ENCODE results near the gene EZH1.

- TF ChIP-seq MAX (IDR thresholded peaks at IDR 0.05), result no peak
- TF ChIP-seq ZBTB7A (IDR thresholded peaks at IDR 0.05; ENCODE audit: low read depth), result no peak
- TF ChIP-seq EP300 (IDR thresholded peaks at IDR 0.05; ENCODE audit: borderline replicate concordance), result no peak
- no peak for TF ChIP-seq REST (IDR thresholded peaks at IDR 0.05; ENCODE audit: low read depth)
- TF ChIP-seq RAD21 (IDR thresholded peaks at IDR 0.05; ENCODE audit: low read depth), result no peak
- TF ChIP-seq TAF1 (IDR thresholded peaks at IDR 0.05; ENCODE audit: low read depth), result no peak
- no peak for TF ChIP-seq CREB1 (IDR thresholded peaks at IDR 0.05; ENCODE audit: low read depth)
Measured at GRCh38 chr17:42708588-42708987, 36.3 kb downstream of the EZH1 start.

Measured in Ishikawa (cell line).